Femur (tissue), 1 donor: ENCODE measurements around the gene COG8.
A peak's percentile ranks its signal among the peaks of the same experiment; 100 is the strongest.
"Not testable (repeated sequence)": the region's sequence is repeated elsewhere in the genome, so short reads cannot be mapped to it uniquely, and the experiment has no call there.

Experiments used
- DNase-seq: peaks from one replicate; pipeline ENCODE4 v3.0.0-alpha.2; 2017

The COG8 gene, protein sequence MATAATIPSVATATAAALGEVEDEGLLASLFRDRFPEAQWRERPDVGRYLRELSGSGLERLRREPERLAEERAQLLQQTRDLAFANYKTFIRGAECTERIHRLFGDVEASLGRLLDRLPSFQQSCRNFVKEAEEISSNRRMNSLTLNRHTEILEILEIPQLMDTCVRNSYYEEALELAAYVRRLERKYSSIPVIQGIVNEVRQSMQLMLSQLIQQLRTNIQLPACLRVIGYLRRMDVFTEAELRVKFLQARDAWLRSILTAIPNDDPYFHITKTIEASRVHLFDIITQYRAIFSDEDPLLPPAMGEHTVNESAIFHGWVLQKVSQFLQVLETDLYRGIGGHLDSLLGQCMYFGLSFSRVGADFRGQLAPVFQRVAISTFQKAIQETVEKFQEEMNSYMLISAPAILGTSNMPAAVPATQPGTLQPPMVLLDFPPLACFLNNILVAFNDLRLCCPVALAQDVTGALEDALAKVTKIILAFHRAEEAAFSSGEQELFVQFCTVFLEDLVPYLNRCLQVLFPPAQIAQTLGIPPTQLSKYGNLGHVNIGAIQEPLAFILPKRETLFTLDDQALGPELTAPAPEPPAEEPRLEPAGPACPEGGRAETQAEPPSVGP

DNA sequence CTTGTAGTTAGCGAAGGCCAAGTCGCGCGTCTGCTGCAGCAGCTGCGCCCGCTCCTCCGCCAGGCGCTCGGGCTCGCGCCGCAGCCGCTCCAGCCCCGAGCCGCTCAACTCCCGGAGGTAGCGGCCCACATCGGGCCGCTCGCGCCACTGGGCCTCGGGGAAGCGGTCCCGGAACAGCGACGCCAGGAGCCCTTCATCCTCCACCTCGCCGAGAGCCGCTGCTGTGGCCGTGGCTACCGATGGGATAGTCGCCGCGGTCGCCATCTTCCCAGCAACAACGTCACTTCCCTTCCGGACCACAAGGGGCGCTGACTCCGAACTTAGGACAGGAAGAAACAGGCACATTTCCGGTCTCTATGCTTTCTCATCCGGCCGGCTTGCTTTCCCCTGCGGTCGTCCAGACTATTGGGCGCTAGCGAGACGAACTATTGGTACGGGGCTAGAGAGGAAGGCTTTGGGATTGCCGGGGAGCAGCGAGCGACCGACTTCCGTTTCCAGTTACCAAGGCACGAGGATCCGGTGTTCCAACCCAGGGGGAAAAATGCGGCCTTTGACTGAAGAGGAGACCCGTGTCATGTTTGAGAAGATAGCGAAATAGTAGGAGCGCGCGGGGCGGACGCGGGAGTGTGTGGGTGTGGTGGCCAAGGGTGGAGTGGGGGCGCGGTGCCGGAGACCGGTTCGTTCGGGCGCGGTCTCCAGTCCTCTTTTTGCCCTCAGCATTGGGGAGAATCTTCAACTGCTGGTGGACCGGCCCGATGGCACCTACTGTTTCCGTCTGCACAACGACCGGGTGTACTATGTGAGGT is at the start of gene COG8, which contains the start of gene NIP7:
Gene COG8 (minus strand): TSS at position 276 of the 806 bp plus-strand sequence. CDS start 12 bp downstream, at position 264.
Gene NIP7 (plus strand): TSS at position 484 of the 806 bp plus-strand sequence. CDS start 58 bp downstream, at position 542.
- peak; percentile 98 for DNase-seq

DNA sequence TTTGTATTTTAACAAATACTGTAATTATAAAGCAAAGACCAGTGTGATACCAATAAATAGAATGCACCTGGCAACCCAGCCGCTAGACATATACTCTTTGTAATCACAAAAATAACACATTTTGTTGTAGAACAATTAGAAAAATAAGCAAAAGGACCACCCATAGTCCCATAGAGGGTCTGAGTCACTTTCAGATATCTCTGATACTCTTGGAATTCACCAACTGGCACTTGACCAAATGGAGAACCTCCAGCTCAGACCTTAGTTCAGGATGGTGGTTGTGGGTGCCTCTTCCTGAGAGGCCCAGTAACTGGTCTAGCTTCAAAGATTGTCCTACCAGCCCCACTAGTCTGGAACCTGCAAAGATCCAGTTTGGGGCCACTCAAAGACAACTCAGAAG is 47.2 kb upstream of the COG8 start:
- no peak for DNase-seq

DNA sequence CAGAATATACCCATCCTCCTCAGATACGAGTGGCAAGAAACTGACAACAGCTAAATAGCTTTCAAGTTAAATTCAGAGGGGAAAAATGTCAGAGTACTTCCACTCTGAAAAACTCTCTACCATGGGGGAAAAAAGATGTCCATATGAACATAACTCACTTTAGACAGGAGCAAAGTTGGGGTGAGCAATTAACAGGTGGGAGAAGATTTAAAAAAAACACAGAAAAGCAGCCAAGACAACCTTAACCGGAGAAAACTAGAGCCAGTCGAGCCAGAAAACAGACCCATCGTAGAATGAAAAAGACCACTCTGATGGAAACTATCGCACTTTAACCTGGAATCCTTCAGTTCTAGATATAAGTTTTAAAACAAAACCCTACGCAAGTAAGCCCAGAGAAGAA is 45.6 kb upstream of the COG8 start:
- no peak for DNase-seq

DNA sequence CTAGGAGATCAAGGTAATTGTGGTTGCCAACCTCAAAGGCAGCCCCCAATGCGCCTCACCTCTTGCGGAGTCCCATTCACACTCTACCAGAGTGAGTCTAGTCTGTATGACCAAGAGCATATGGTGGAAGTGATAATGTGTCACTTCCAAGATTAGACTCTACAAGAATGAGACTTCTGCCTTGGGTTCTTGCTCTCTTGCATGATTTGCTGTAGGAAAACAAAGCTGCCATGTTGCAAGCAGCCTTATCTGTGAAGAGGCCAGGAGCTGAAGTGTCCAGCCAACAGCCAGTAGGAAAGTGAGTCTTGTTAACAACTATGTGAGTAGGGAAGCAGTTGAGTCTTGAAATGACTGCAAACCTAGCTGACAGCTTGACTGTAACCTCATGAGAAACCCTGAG is 43.1 kb upstream of the COG8 start:
- no peak for DNase-seq

DNA sequence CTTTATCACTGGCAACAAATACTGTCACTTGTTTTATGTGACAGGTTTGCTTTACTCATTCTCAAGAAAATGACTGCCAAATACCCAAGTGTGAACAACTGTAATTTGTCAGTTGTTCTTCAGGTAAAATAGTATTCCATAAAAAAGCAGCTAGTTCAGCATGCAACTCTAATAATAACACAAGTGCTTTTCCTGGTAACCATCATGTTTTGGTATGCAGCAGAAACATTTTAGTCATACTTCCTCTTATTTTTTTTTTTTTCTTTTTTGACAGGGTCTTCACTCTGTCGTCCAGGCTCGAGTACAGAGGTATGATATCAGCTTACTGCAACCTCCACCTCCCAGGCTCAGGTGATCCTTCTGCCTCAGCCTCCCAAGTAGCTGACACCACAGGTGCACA is 41.9 kb upstream of the COG8 start:
- DNase-seq = no peak

DNA sequence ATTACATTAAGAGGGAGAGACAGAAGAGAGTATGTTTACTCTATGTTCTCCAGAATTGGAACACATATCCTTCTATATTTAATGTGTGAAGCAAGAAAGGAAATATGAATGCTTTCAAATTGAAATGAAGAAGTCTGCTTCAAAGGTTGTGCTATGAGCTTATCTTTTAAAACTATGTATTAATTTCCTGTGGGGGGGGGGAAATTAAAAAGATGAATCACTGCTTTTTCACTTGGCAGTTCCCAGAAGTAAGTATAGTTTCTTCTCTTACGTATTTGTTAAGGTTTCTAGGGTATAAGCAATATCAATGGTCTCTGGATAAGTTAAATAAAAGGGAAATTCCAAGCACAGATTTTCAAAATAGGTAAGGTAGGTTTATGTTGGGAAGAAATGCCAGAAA is 39.4 kb upstream of the COG8 start:
- no peak for DNase-seq

DNA sequence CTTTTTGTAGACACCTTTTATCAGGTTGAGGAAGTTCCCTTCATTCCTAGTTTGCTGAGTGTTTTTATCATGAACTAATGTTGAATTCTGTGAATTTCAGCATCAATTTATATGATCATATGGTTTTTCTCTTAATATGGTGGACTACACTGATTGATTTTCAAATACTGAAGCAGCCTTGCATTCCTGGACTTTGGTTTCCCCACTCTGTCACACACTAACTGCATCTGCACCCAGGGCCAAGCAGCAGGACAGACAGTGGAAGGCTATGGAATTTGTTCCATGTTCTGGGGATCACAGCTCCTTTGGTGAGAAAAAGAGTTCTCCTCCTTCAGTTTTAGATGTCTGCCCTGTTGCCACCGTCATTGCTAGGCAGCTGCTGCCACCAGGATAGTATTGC is 38.7 kb upstream of the COG8 start:
- DNase-seq = no peak

DNA sequence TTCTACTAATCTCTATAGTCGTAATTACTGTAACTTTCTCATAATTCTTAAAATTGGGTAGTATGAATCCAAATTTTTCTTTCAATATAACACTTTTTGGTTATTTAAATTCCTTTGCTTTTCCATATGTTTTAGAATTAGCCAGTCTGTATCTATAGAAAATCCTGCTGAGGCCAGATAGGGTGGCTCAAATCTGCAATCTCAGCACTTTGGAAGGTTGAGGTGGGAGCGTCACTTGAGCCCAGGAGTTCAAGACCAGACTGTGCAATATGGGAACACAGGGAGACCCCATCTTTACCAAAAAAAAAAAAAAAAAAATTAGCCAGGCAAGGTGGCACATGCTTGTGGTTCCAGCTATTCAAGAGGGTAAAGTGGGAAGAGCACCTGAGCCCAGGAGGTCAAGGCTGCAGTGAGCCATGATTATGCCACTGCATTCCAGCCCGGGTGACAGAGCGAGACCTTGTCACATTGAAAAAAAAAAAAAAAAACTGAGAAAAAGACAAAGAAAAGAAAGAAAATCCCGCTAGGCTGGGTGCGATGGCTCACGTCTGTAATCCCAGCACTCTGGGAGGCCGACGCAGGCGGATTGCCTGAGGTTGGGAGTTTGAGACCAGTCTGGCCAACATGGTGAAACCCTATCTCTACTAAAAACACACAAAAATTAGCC is 37.2 kb upstream of the COG8 start:
- DNase-seq = no peak

DNA sequence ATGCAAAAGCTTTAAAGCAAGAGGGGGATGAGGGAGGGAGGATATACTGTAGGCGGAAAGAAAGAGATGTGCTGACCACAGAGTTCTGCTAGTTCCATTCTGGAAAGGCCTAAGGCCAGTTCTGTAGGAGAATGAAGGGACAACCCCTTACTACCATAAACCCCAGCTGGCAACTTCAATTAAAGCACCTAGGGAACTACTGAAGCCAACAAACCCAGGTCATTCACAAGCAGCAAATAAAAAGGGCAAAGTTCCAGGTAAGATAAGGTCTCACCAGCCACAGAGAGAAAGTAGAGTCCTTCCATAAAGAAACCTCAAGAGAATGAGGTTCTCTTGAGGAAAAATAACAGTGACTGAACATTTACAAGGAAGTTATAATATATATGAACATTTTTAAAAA is 33.7 kb upstream of the COG8 start:
- DNase-seq = no peak

DNA sequence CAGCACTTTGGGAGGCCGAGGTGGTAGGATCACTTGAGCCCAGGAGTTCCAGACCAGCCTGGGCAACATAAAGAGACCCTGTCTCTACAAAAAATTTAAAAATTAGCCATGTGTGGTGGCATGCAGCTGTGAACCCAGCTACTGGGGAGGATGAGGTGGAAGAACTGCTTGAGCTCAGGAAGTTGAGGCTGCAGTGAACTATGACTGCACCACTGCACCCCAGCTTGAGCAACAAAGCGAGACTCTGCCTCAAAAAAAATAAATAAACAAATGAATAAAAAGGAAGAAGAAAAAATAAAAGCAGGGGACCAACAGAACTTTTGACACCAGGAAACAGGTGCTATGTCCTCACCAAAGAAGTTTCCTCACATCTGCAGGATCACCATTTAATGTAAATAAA is 32.2 kb upstream of the COG8 start:
- DNase-seq = no peak

DNA sequence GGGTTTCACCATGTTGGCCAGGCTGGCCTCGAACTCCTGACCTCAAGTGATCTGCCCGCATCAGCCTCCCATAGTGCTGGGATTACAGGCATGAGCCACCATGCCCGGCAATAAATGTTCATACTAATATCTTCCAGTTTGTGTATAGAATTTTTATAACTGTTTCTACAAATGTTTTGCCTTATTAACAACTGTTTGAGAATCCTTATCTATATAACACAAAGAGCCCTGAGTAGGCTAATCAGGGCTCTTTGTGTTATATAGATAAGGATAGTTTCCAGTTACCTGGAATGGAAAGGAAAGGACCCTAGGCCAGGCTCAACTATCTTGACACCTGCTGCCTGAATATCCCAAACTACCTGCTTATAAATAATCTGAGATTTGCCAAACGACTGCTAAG is 29.5 kb upstream of the COG8 start:
- no peak for DNase-seq

DNA sequence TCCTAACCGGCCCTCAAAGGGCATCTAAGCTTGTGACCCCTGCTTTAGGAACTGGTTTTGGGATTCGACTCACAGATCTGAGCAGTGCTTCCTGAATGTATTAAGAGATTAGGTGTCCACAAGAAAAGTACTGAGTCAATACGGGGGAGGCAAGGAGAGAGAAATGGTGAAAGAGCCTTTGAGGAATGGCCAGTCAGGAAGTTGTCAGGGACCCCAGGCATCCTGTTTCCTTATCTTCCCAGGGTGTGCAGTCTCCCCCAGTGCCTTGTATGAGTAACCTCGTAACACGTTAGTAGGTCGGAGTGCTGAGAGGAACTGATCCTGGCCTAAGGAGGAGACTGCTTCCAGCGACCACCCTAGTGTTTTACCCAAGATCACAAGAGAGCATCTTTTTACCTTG is 28.6 kb upstream of the COG8 start:
- DNase-seq = no peak

DNA sequence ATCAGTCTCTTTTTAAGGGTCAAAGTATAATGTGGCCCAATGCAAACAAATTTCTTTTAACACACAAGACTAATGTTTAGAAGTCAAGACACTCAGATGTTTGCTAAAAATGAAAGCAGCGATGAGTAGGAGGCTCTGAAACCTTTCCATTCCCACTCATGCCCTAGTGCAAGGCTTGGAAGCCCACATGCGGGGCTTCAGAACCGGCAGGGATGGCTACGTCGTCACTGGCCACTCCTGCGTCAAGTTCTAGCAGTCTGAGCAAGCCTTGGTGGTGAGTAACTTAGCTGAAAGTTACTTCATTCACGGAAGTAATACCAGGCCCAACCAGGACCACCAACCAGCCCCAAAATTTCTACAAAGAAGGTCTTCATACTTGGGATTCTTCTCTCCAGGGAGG is 27.1 kb upstream of the COG8 start:
- DNase-seq = no peak

DNA sequence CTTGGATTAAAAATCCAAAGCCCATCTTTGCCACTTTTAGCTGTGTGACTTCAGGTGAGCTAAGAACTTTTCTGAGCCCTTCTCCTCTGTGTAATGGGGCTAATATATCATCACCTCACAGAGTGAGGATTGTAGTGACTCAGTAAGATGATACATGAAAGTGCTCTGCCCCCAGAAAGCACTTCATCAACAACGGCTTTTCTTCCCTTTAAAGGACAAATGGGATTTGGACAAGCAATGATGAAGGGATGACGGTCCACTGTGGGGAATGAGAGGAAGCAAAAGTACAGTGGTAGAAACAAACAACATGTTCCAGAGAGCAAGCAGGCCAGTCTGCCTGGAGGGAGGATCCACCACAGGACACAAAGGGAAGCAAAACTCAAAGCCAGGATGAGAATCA is 26.5 kb upstream of the COG8 start:
- no peak for DNase-seq

DNA sequence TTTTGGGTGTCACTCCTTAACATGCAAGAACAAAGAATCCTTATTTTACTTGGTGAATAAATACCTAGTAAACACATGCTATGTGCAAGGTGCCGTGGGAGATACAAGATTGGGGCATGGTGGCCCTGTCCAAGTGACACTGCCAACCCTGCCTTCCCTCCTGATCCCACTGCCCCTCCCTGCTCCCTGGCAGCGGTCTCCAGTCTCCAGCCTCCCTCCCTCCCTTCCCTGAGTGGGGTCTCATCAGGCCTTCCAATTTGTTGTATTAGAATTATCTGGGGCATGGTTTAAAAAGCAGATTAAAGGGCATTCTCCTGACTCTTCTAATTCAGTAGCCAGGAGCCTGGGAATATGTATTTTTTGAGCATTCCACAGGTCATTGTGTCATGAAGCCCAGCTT is 24.7 kb upstream of the COG8 start:
- no peak for DNase-seq

DNA sequence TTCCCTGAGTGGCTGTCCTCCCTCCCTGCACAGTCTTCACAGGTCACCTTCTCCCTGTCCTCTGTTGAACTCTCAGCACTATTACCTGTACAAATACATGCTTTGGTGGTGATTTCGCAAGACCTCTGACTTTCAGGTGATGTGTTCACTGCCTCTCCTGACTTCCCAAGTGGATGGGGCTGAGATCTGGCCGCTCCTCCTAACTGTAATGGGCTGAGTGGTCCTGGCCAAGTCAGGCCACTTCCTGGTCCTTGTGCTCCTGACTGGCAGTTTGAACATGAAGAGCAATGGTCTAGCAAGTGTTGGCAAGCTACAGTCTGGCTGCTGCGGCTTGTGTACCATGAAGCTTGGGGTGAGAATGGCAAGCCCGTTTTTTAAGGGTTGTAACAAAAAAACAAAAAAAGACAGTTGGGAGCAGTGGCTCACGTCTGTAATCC is 23.9 kb upstream of the COG8 start:
- no peak for DNase-seq

DNA sequence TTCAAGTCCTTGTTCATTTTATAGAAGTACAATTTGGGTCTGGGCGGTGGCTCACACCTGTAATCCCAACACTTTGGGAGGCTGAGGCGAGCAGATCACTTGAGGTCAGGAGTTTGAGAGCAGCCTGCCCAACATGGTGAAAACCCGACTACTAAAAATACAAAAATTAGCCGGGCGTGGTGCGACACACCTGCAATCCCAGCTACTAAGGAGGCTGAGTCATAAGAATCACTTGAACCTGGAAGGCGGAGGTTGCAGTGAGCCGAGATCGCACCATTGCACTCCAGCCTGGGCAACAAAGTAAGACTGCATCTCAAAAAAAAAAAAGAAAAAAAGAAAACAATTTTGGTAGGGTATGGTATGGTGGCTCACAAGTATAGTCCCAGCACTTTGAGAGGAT is 20.7 kb upstream of the COG8 start:
- DNase-seq = not testable (repeated sequence)

DNA sequence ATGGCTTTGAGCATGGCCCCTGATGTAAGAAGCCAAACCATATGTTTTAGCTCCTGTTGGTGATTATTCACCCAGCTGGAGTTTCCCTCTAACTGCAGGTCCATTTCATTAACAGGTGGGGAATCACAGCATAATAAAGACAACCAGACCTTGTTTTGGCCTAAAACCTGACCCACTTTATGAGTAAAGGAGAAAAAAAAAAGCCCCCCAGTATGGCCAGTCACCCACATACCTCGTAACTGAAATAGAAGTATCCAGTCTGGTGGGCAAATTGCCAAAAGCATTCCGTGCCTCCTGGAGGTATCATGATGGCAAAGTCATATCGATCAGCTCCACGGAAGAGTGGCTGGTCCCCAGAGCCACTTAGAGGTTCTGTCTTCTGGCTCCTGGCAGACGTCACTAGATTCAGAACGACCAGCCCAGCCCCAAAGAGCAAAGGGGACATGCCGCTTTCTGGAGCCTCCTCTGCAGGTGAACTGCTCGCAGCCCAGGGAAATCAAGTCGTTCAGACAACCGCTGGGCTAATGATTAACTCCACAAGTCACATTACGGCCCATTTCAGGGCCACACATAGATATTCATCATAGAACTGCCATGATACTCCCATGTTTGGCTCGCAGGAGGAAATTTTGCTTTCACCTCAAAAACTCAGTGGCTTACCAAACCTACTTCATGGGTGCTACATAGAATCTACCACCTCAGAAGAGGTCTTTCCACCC is 12.1 kb upstream of the COG8 start, which contains the start of gene TMED6:
Gene TMED6 (minus strand): TSS at position 478 of the 719 bp plus-strand sequence. CDS start 33 bp downstream, at position 445.
- no peak for DNase-seq

DNA sequence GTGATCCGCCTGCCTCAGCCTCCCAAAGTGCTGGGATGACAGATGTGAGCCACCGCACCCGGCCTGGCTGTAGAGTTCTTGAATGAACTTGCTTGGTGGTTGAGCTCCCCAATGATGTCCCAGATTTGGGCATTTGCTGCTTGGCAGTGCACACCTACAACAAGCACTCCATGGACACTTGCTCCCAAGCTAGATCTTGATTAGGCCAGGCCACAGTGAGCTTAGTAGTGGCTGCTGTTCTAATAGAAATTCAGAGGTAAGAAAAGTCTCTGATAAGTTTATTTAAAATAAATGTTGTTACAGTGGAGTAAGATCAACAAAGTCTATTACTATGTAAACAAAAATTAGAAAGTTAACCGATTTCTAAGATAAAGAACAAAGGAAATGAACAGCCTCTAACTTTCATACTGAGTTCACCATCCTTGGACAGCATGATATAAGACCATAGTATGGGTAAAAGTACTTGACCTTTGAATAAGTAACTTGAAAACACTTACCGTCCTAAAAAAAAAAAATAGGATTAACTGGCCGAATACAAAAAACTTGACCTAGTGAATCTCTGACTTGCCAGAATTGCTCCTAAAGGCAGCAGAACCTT is 11.3 kb upstream of the COG8 start:
- no peak for DNase-seq

DNA sequence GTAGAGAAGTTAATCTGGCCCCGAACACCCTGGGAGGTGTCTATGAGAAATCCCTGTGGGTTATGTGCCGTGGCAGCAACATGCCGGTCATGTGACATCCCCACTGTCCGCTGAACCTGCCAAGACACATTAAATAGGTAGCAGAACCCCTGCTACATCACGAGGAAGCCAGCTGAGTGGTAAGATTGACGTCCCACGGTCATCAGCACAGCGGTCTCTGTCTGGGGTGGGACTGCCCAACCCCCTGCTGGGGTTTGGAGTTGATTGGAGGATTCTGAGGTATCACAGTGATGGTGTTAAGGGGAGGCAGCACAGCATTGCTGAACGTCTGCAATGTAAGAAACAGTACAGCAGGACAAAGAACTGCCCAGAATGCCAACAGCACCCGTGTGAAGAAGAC is 10.2 kb upstream of the COG8 start:
- no peak for DNase-seq

DNA sequence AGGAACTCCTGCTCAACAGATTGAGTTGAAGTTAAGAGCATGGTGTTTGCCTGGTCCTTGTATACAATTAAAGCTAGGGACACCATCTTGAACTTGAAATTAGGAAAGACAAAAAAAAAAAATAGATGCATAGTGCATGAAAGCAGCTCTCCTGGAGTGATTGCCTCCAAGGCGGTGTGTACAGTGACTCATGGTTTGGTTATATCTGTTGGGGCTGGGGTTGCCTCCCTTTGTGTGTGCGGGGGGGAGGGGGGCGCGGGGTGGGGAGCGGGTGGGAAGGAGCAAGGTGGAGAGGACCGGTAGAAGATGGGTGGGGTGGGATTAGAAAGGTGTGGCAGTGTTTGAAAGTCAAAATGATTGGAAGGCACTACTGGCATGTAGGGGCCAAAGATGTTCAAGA is 8.9 kb upstream of the COG8 start:
- DNase-seq = no peak

DNA sequence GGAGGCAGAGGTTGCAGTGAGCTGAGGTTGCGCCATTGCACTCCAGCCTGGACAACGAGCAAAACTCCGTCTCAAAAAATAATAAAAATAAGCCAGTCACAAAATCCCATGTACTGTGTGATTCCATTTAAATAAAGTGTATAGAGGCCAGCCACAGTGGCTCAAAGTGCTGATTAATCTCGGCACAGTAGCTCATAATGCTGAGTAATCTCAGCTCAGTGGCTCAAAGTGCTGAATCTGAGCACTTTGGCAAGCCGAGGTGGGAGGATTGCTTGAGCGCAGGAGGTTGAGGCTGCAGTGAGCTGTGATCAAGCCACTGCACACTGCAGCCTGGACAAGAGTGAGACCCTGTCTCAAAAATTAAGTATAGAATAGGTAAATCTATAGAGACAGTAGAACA is 7.3 kb upstream of the COG8 start:
- no peak for DNase-seq
